GM19372 (cell line): ENCODE data around the gene NUP133.
"Not testable (repeated sequence)": the region's sequence is repeated elsewhere in the genome, so short reads cannot be mapped to it uniquely, and the experiment has no call there.

ENCODE experiments used
- ATAC-seq: cut with Tn5 transposase; IDR thresholded peaks from one replicate; pipeline ENCODE4 v1.9.1; 2021; ENCODE audit warnings: mild to moderate bottlenecking, low read depth, moderate library complexity; ENCODE audit not compliant: unreplicated experiment

The NUP133 gene

DNA sequence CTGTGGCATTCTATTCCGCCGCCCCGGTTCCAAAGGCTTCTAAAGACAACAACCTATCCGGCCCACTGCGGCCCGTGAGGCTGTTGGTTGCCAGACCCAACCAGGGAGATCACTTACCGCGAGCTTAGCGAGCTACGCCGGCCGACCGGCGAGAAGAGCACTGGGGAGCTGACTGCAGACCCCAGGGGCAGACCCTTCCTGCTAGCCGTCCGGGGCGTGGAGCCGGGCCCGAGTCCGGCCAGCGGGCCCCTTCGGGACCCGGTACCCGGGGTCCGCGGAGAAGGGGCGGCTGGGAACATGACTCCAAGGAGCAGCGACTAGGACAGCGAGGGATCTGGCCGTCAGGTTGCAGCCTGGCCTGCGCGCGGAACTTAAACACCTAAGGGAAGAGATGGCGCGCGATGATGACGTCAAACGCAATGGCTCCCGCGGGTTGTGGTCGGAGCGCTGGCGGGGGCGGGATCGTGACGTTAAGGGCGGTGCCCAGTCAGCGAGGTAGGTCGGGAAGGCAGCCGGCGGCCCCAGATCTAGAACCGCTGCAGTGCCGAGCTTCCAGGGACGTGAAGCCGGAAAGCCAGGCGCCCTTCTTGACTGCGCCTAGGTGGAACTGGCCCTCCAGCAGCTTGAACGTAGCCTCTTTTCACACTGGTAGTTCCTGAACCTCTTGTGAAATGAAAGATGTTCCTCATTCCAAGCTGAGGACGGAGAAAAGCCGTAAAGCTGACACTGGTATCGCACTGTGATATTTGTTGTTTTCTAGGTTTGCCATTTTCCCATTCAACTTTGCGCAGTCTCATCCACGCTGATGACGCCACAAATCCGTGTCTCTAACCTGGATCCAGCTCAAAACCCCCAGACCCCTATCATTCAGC lies at the start of gene NUP133:
TSS of gene NUP133 (minus strand) at position 391 of the 872 bp plus-strand sequence. CDS start at position 299, 92 bp downstream.
- ATAC-seq, result peak; percentile 94

DNA sequence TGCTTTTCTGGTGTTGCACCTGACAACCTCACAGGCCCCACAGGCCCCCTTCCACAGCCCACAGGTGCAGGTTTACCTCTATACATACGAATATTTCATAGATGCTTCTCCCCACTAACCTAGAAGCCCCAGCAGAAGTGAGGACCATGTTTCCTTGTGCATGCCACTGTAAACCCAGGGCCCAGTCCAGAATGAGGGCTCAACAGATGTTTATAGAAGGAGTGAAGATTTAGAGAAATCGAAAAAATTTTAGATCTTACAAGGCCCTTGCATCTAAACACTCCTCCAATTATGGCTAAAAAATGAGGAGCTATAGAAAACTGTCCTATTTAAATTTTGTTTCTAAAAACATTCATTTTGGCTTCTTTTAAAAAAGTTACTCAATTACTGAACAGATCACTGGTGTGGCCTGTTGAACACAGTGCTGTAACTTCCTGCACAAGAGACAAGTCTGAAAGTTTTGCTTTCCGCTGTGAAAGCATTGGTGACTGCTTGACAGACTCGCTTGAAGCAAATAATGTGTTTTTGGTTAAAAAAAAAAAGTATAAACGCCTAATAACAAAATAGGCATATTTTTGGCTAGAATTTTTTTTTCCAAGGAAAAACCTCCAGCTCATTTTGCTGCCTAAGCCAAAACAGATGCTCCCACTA lies 49.2 kb upstream of the NUP133 start:
- no peak for ATAC-seq

- ATAC-seq, result no peak
Measured at GRCh38 chr1:229554886-229555621, 46.9 kb upstream of the NUP133 start.

DNA sequence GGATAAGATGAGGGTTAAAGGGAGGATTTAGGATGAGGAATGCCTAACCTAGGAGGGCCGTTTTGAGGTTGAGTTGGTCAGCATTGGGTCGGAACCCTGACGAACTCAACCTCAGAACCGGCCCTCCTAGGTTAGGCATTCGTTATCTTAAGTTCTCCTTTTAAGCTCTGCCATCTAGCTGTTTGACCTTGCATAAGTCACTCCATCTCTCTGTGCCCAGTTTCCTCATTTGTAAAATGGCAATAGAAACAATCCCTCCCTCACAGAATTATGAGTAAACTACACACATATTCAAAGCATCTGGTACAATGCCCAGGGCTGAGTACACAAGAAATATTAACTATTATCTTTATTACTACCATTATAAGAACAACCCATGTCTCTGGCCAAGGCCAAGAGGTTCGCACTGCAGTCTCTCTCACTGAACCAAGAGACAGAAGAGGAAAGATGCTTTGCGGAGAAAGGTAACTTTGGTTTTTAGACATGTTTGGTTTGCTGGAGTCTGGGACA lies 45.5 kb upstream of the NUP133 start:
- ATAC-seq, result no peak

DNA sequence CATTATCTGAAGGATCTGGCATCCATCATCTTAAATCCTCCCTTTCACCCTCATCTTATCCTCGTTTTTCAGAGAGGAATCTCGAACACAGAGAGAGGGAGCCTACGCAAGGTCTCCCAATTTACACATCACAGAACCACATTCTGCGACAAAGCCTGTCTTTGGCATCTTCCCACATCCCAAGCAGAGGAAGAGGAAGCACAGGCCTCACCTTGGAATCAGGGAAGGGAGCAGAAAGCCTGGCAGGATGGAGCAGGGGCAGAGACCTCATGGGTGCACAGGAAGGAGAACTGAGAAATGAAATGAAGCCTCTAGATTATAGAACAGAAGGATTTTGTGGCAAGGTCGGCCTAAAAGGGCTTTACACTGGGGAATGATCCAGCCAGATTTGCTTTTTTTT lies 44.6 kb upstream of the NUP133 start:
- ATAC-seq, result no peak

- ATAC-seq, result no peak
Measured at GRCh38 chr1:229550812-229551567, 42.8 kb upstream of the NUP133 start.

- ATAC-seq, result no peak
Measured at GRCh38 chr1:229547542-229547941, 39.4 kb upstream of the NUP133 start.

DNA sequence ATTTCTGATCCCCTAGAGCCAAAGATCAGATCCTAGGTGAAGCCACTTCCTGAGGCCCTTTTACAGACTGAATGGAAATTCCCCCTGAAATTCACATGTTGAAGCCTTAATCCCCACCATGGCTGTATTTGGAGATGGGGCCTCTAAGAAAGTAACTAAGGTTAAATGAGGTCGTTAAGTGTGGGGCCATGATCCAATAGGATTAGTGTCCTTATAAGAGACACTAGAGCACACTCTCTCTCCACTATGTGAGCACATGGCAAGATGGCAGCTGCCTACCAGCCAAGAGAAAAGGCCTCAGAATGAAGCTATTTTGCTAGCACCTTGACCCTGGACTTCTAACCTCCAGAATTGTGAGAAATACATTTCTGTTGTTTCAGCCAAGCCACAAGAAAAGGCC lies 36.4 kb upstream of the NUP133 start:
- ATAC-seq, result no peak

- ATAC-seq, result no peak
Measured at GRCh38 chr1:229539863-229540506, 31.8 kb upstream of the NUP133 start.

- ATAC-seq, result no peak
Measured at GRCh38 chr1:229538945-229539344, 30.8 kb upstream of the NUP133 start.

DNA sequence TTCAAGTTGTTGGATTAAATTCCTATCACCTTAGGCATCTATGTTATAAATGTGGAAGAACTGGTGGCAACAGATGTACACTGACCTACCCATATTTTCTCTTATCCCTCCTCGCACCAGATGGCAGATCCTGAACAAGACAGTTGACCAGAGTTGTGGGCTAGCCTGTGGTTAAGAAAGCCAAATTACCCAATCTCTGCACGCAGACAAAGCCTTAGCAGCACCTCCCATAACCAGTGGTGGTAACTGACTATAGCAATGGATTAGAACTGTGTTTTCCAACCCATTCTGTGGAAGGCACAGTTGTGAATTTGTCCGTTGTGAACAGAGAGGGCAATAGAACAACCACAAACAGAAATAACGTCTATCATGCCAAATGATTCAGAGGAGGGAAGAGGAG lies 29.8 kb upstream of the NUP133 start:
- no peak for ATAC-seq

DNA sequence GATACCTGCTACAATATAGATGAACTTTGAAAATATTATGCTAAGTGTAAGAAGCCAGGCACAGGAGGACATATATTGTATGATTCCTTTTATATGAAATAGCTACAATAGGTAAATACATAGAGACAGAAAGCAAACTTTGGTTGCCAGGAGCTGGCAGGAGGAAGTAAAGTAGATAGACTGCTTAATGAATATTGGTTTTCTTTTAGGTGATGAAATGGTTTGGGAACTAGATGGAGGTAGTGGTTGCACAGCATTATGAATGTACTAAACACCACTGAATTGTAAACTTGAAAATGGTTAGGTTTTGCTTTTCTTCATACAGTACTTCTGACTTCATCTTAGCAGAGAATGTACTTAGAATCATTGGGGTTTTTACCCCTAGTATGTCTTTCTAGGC lies 28.8 kb upstream of the NUP133 start:
- ATAC-seq, result no peak

GRCh38 chr1:229535230-229535629 lies 27.1 kb upstream of the NUP133 start:
- no peak for ATAC-seq

DNA sequence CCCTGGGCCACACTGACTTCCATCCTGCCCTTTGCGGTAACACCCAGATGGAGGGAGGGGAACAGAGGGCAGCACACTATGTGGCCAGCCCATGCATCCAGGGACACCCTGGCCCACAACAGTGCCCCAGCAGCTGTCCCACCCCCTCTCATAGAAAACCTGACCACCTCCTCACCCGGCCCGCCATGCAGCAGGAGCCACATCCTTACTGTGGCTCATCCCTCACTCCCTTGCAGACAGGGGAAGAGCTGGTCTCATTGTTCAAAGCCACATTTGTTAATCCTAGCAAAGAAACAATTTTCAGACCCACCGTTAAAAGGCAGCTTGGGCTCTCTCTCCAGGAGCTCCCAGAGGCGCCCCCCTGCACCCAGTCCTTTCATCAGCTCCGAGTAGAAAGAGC lies 23.2 kb upstream of the NUP133 start:
- no peak for ATAC-seq

DNA sequence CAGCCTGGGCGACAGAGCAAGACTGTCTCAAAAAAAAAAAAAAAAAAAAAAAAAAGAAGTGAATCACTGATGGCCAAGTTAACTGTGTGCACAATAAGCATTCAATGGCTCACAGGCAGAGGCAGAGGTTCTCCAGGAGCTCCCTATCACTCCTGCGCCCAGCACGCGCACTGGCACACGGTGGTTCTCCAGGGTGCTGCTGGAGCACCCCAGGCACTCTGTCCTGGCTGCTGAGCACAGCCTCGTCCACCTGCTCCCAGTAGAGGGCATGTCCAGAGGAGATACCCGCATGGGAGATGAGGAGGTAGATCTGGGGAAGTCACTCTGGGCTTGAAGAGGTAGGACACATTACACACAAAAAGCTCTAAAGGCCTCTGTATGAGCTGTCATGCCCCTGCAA lies 21.5 kb upstream of the NUP133 start:
- ATAC-seq, result no peak

GRCh38 chr1:229526695-229527094 lies 18.6 kb upstream of the NUP133 start:
- ATAC-seq, result no peak

DNA sequence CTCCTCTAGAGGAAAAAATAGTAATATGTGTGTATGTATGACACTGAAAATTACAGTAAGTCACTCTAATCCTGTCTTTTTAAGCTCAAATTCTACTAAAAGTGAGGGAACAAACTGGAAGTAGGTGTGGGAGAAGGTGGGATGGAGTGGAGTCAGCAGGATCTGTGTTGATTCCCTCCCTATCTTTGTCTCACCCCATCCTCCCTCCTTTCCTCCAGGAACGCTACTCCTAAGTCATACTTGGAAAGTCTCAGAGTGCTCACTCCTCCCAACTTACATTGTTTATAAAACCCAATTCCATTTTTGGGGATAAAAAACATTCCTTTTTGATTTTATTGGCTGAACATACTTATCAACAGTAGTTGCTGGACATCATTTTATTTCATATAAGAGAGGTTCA lies 14.9 kb upstream of the NUP133 start:
- ATAC-seq, result no peak

- peak; percentile 53 for ATAC-seq
Measured at GRCh38 chr1:229514578-229515275, 6.6 kb upstream of the NUP133 start.

DNA sequence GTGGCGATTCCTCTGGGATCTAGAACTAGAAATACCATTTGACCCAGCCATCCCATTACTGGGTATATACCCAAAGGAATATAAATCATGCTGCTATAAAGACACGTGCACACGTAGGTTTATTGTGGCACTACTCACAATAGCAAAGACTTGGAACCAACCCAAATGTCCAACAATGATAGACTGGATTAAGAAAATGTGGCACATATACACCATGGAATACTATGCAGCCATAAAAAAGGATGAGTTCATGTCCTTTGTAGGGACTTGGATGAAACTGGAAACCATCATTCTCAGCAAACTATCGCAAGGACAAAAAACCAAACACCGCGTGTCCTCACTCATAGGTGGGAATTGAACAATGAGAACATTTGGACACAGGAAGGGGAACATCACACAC lies 3.5 kb upstream of the NUP133 start:
- not testable (repeated sequence) for ATAC-seq
